ENCODE data around the gene SEPTIN10.
"Not testable (repeated sequence)": the region's sequence is repeated elsewhere in the genome, so short reads cannot be mapped to it uniquely, and the experiment has no call there.

The SEPTIN10 gene

GRCh38 chr2:109646961-109647360 is 33.2 kb upstream of the SEPTIN10 start:
- H3K4me1 ChIP-seq (ENCODE audit: control insufficient read depth in 1 of 2, insufficient read depth in 2 of 2, low read length in 2 of 2): peaks cover 7 to 14% of the 10 kb centered on the region in 2 donors
- no peaks in the 10 kb centered on the region for H3K36me3 ChIP-seq (ENCODE audit: control insufficient read depth in 1 of 2, insufficient read depth in 2 of 2, low read length in 2 of 2)
- H3K27ac ChIP-seq (ENCODE audit: low read depth, low read length): no peak overlapping the region
- no peaks in the 10 kb centered on the region for H3K27me3 ChIP-seq (ENCODE audit: control insufficient read depth in 1 of 2, insufficient read depth in 2 of 2, low read length in 2 of 2)
- no peak overlapping the region for H3K9ac ChIP-seq (ENCODE audit: low read depth in 1 of 2, low read length in 2 of 2)
- no peak overlapping the region for H3K4me3 ChIP-seq (ENCODE audit: low read depth in 1 of 2, low read length in 2 of 2)
- no peaks in the 10 kb centered on the region for H3K9me3 ChIP-seq (ENCODE audit: control insufficient read depth in 1 of 2, low read length in 2 of 2)

DNA sequence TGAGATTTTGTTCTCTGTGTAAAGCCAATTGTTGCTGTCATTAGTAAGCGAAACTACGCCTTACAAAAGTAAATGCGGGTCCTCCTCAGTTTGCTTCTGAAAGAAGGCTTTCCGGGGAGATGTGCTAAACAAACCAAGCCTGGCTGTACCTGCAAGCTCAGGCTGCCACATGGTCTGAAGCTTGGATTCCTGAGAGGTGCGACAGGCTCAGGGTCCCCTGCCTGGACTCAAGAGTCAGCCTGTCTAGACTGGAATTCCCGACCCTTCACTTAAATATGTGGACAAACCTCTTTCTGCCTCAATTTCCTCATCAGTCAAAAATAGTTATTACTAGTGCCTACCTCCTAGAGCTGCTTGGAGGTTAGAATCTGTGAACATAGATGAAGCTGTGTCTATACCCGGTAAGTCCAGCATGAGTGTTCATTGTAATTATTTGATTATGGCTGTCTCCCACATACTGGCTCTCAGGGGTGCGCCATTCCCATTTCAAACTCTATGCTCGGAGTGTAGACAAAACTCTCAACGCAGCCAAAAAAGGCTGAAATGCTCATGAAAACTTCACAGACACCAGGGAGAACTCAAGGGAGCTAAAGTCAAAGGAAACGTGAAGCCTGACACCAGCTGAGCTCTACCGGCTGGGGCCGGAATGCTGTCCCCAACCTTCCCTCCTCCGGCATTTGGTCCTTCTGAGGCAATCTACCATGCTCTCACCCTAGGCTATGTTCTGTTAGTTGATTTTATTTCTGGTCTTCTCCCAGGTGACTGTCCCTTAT is 31.8 kb upstream of the SEPTIN10 start:
- Histone ChIP-seq H3K4me1 (ENCODE audit: control insufficient read depth in 1 of 2, insufficient read depth in 2 of 2, low read length in 2 of 2) (peaks cover 7 to 14% of the 10 kb centered on the region in 2 donors), H3K27ac (ENCODE audit: low read depth, low read length) (no peak overlapping the region), H3K4me3 (ENCODE audit: low read depth in 1 of 2, low read length in 2 of 2) (no peak overlapping the region), H3K9ac (ENCODE audit: low read depth in 1 of 2, low read length in 2 of 2) (no peak overlapping the region), H3K36me3 (ENCODE audit: control insufficient read depth in 1 of 2, insufficient read depth in 2 of 2, low read length in 2 of 2) (no peaks in the 10 kb centered on the region), H3K27me3 (ENCODE audit: control insufficient read depth in 1 of 2, insufficient read depth in 2 of 2, low read length in 2 of 2) (no peaks in the 10 kb centered on the region), H3K9me3 (ENCODE audit: control insufficient read depth in 1 of 2, low read length in 2 of 2) (no peaks in the 10 kb centered on the region)

DNA sequence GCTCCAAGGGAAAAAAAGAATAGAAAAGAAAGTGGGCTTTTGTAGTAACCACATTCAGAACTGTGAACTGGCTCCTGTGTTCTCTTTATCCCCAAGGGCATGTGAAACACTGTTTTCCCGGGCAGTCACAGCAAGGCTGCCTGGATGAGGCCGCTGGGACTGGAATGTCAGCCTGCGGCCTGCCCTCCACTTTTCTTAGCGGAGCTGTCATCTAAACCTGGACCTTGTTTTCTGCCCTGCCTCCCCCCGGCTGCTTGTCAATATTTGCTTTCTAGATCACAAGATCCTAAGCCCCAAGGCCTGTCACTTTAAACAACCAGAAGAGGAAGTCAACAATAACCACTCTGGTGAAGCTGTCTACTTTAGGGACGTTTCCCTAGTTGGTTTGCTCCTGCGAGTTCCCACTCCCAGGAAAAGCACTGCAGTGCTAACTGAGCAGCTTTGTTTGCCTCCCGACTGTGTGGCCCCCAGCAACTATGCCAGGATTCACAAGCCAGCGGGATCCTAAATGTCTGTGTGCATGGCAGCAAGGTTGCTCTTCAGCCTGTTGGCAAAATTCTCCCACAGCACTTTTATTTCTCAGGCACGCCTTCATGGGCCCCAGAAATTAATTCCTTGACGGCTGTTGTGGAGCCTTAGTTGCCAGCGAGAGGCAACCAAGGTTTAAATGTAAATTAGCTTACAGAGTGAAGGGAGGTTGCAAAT is 31.0 kb upstream of the SEPTIN10 start:
- peak overlapping the region in 1 of 2 donors; percentile 20 for H3K9ac ChIP-seq (ENCODE audit: low read depth in 1 of 2, low read length in 2 of 2)
- peak overlapping the region; percentile 28 for H3K27ac ChIP-seq (ENCODE audit: low read depth, low read length)
- no peak overlapping the region for H3K4me3 ChIP-seq (ENCODE audit: low read depth in 1 of 2, low read length in 2 of 2)

DNA sequence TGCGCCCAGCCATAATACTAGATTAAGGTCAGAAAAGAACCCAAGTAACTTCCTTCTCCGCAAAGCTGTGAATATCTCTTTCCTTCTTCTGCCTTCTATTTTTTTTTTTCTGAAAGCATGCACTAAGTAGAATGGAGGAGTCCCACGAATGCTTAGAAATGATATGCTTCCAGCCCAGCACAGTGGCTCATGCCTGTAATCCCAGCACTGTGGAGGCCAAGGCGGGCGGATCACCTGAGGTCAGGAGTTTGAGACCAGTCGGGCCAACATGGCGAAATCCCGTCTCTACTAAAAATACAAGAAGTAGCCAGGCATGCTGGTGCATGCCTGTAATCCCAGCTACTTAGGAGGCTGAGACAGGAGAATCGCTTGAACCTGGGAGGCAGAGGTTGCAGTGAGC is 26.2 kb upstream of the SEPTIN10 start:
- H3K9me3 ChIP-seq (ENCODE audit: control insufficient read depth in 1 of 2, low read length in 2 of 2); H3K4me1 ChIP-seq (ENCODE audit: control insufficient read depth in 1 of 2, insufficient read depth in 2 of 2, low read length in 2 of 2); H3K9ac ChIP-seq (ENCODE audit: low read depth in 1 of 2, low read length in 2 of 2); H3K27me3 ChIP-seq (ENCODE audit: control insufficient read depth in 1 of 2, insufficient read depth in 2 of 2, low read length in 2 of 2); H3K4me3 ChIP-seq (ENCODE audit: low read depth in 1 of 2, low read length in 2 of 2); H3K36me3 ChIP-seq (ENCODE audit: control insufficient read depth in 1 of 2, insufficient read depth in 2 of 2, low read length in 2 of 2); H3K27ac ChIP-seq (ENCODE audit: low read depth, low read length): not testable (repeated sequence)

More for the DNA sequence above, 31.0 kb upstream of the SEPTIN10 start:
- no peaks in the 10 kb centered on the region for H3K36me3 ChIP-seq (ENCODE audit: control insufficient read depth in 1 of 2, insufficient read depth in 2 of 2, low read length in 2 of 2)
- peaks cover 7 to 14% of the 10 kb centered on the region in 2 donors for H3K4me1 ChIP-seq (ENCODE audit: control insufficient read depth in 1 of 2, insufficient read depth in 2 of 2, low read length in 2 of 2)
- H3K27me3 ChIP-seq (ENCODE audit: control insufficient read depth in 1 of 2, insufficient read depth in 2 of 2, low read length in 2 of 2): no peaks in the 10 kb centered on the region
- no peaks in the 10 kb centered on the region for H3K9me3 ChIP-seq (ENCODE audit: control insufficient read depth in 1 of 2, low read length in 2 of 2)

DNA sequence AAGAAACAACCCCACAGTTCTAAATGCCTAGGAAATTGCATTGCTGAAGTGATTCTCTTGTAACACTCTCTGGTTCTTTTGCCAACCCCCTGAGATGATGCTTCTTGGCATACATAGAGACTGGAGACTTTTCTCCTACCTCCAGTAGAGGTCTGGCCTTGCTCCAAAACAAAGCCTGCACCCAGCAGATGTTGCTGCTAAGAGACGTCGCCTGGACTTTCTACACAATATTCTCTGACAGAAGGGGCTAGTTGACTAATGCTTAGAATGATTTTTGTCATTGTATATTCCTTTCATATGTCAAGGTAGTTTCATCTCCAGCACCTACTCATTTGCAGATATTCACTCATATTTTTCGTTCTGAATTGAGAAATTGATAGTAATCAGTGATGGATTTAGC is 25.0 kb upstream of the SEPTIN10 start:
- Histone ChIP-seq H3K27me3 (ENCODE audit: control insufficient read depth in 1 of 2, insufficient read depth in 2 of 2, low read length in 2 of 2) (no peaks in the 10 kb centered on the region), H3K36me3 (ENCODE audit: control insufficient read depth in 1 of 2, insufficient read depth in 2 of 2, low read length in 2 of 2) (no peaks in the 10 kb centered on the region), H3K4me1 (ENCODE audit: control insufficient read depth in 1 of 2, insufficient read depth in 2 of 2, low read length in 2 of 2) (no peaks in the 10 kb centered on the region), H3K9ac (ENCODE audit: low read depth in 1 of 2, low read length in 2 of 2) (no peak overlapping the region), H3K9me3 (ENCODE audit: control insufficient read depth in 1 of 2, low read length in 2 of 2) (no peaks in the 10 kb centered on the region), H3K4me3 (ENCODE audit: low read depth in 1 of 2, low read length in 2 of 2) (no peak overlapping the region), H3K27ac (ENCODE audit: low read depth, low read length) (no peak overlapping the region)

DNA sequence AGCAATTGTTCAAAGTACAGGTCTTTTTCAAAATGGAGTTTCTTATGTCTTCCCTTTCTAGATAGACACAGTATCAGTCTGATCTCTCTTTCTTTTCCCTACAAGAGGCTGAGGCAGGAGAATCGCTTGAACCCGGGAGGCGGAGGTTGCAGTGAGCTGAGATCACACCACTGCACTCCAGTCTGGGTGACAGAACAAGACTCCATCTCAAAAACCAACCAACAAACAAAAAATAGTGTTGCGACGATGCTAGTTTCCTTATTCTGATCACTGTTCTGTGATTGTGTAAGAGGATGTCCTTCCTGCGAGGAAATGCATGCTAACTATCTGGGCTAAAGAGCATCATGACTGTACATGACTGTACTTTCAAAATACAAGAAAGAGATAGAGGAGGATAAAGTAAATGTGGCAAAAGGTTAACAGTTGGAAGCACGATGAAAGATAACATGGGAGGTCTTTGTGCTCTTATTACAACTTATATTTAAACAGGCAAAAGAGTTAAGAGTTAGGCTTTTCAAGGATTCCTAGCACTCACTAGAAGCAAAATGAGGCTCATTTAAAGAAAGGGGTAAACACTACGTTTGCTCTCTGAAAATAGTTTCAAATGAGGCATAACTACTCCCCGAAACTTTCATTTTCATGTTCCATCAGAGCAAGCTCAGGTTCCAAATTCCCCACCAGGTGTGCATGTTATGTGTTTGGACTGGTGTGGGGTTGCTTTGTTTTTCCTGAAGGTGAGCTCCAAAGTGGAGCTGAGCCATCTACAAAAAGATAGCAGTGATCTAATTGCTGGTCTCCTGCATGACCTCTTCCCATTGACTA is 24.2 kb upstream of the SEPTIN10 start:
- Histone ChIP-seq H3K36me3 (ENCODE audit: control insufficient read depth in 1 of 2, insufficient read depth in 2 of 2, low read length in 2 of 2) (no peaks in the 10 kb centered on the region), H3K9ac (ENCODE audit: low read depth in 1 of 2, low read length in 2 of 2) (no peak overlapping the region)

DNA sequence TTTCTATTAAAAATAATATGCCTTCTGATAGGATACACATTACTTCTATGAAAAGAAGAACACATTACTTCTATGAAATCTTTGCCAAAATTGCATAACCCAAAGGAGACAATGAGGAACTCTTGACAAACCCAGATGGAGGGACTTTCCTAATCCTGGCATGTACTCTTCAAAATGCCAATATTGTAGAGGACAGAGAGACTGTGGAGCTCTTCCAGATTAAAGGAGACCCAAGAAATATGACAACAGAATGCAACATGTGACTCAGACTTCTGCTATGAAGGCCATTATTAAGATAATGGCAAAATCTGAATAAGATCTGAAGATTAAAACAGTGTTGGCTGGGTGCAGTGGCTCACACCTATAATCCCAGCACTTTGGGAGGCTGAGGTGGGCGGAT is 22.6 kb upstream of the SEPTIN10 start:
- no peaks in the 10 kb centered on the region for H3K27me3 ChIP-seq (ENCODE audit: control insufficient read depth in 1 of 2, insufficient read depth in 2 of 2, low read length in 2 of 2)
- H3K27ac ChIP-seq (ENCODE audit: low read depth, low read length): no peak overlapping the region

More for the DNA sequence above, 24.2 kb upstream of the SEPTIN10 start:
- Histone ChIP-seq H3K27me3 (ENCODE audit: control insufficient read depth in 1 of 2, insufficient read depth in 2 of 2, low read length in 2 of 2) (no peaks in the 10 kb centered on the region), H3K4me1 (ENCODE audit: control insufficient read depth in 1 of 2, insufficient read depth in 2 of 2, low read length in 2 of 2) (no peaks in the 10 kb centered on the region), H3K27ac (ENCODE audit: low read depth, low read length) (no peak overlapping the region), H3K9me3 (ENCODE audit: control insufficient read depth in 1 of 2, low read length in 2 of 2) (no peaks in the 10 kb centered on the region), H3K4me3 (ENCODE audit: low read depth in 1 of 2, low read length in 2 of 2) (no peak overlapping the region)

GRCh38 chr2:109635426-109636304 is 21.9 kb upstream of the SEPTIN10 start:
- H3K27ac ChIP-seq (ENCODE audit: low read depth, low read length): no peak overlapping the region
- no peak overlapping the region for H3K4me3 ChIP-seq (ENCODE audit: low read depth in 1 of 2, low read length in 2 of 2)
- H3K9me3 ChIP-seq (ENCODE audit: control insufficient read depth in 1 of 2, low read length in 2 of 2): no peaks in the 10 kb centered on the region
- no peaks in the 10 kb centered on the region for H3K36me3 ChIP-seq (ENCODE audit: control insufficient read depth in 1 of 2, insufficient read depth in 2 of 2, low read length in 2 of 2)
- no peaks in the 10 kb centered on the region for H3K27me3 ChIP-seq (ENCODE audit: control insufficient read depth in 1 of 2, insufficient read depth in 2 of 2, low read length in 2 of 2)
- H3K9ac ChIP-seq (ENCODE audit: low read depth in 1 of 2, low read length in 2 of 2): no peak overlapping the region
- no peaks in the 10 kb centered on the region for H3K4me1 ChIP-seq (ENCODE audit: control insufficient read depth in 1 of 2, insufficient read depth in 2 of 2, low read length in 2 of 2)

More for the DNA sequence above, 22.6 kb upstream of the SEPTIN10 start:
- Histone ChIP-seq H3K36me3 (ENCODE audit: control insufficient read depth in 1 of 2, insufficient read depth in 2 of 2, low read length in 2 of 2) (no peaks in the 10 kb centered on the region), H3K9me3 (ENCODE audit: control insufficient read depth in 1 of 2, low read length in 2 of 2) (no peaks in the 10 kb centered on the region), H3K4me3 (ENCODE audit: low read depth in 1 of 2, low read length in 2 of 2) (no peak overlapping the region), H3K4me1 (ENCODE audit: control insufficient read depth in 1 of 2, insufficient read depth in 2 of 2, low read length in 2 of 2) (no peaks in the 10 kb centered on the region), H3K9ac (ENCODE audit: low read depth in 1 of 2, low read length in 2 of 2) (no peak overlapping the region)

GRCh38 chr2:109633284-109633961 is 19.7 kb upstream of the SEPTIN10 start:
- Histone ChIP-seq H3K9ac (ENCODE audit: low read depth in 1 of 2, low read length in 2 of 2) (no peak overlapping the region), H3K27ac (ENCODE audit: low read depth, low read length) (no peak overlapping the region), H3K9me3 (ENCODE audit: control insufficient read depth in 1 of 2, low read length in 2 of 2) (no peaks in the 10 kb centered on the region), H3K36me3 (ENCODE audit: control insufficient read depth in 1 of 2, insufficient read depth in 2 of 2, low read length in 2 of 2) (no peaks in the 10 kb centered on the region), H3K4me3 (ENCODE audit: low read depth in 1 of 2, low read length in 2 of 2) (no peak overlapping the region), H3K27me3 (ENCODE audit: control insufficient read depth in 1 of 2, insufficient read depth in 2 of 2, low read length in 2 of 2) (no peaks in the 10 kb centered on the region), H3K4me1 (ENCODE audit: control insufficient read depth in 1 of 2, insufficient read depth in 2 of 2, low read length in 2 of 2) (no peaks in the 10 kb centered on the region)

All from duodenal mucosa (tissue), 2 donors.